Measurements from ENCODE around the gene PRICKLE1. TPM values are rescaled to one million over a fixed set of nuclear protein-coding genes. Genes with fewer than 3 reads are reported as not detected.

The PRICKLE1 gene
- total RNA-seq = 1.8 and 2.3 TPM in 2 replicates

GRCh38 chr12:42589465-42590329, at the start of gene PRICKLE1:
Gene PRICKLE1, minus strand, starts transcription at chr12:42589746. Its CDS starts 117,230 bp downstream, at chr12:42472516.

Small RNA genes lying within 50 kb of the gene (small RNA-seq; reads per million reads assigned to genes)
- gene AC079600.1 (ENCODE audit: low replicate concordance) = not detected
- gene AC079600.2 (ENCODE audit: low replicate concordance) = not detected
- gene RF00019 (ENCODE audit: low replicate concordance) = not detected

All from placental pericyte (primary cell).